Stomach (tissue), 4 donors: ENCODE data around the gene PSD4.

Source experiments
- EP300 ChIP-seq: sonication (generic); formaldehyde crosslinking; IDR thresholded peaks from one replicate; pipeline ENCODE4 v1.6.1; 2017; ENCODE audit warnings: antibody characterized with exemption
- POLR2A ChIP-seq, 4 donors: fragments of 450-650 bp; IDR thresholded peaks; one replicate each; pipeline ENCODE4 v1.6.1; 2016; ENCODE audit warnings: antibody characterized with exemption in 4 of 4, control low read depth in 2 of 4, mild to moderate bottlenecking in 1 of 4, moderate library complexity in 1 of 4
- POLR2AphosphoS5 ChIP-seq, 3 donors: sonication (generic); formaldehyde crosslinking; IDR thresholded peaks; one replicate each; pipeline ENCODE4 v1.6.1; 2016; ENCODE audit warnings: antibody characterized with exemption in 3 of 3
- TF ChIP-seq, protein P1 (sequence below), 7 experiments: fragments of 450-650 bp in 4 of 7; fragments of 200-600 bp in 3 of 7; sonication (generic) in 3 of 7; IDR thresholded peaks; one replicate each; pipeline ENCODE4 v1.5.1; 2016 to 2019; ENCODE audit warnings: antibody characterized with exemption in 7 of 7, control low read depth in 2 of 7, mild to moderate bottlenecking in 1 of 7

DNA sequence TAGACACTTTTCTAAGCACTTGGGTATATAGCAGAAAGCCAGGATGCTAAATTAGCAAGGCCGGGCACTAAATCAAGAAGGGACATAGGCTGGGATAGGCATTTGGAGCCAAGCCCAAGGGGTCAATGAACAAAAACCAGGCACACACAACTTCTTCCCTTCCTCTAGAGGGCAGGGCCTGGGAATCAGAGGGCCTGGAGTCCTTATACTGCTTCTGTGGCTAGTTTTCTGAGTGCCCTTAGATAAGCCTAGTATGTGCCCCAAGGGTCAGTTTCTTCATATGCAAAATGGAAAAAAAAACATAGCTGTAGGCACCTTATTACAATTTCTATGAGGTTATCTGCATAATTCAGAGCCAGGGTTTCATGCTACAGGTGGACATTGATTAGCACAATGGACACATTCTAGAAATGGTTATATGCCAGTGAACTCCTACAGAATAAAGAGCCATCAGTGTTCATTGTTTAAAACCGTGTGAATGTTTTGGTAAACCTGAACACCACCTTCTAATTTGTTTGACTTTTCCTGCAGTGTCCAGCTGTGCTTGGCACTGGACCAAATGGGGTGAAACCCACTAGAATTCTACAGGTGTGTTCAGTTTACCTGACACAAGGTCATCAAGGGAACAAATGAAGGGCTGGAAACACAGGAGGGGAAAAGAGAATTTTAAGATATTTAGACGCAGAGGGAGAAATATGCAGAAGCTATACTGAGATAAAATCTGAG lies 55.4 kb downstream of the PSD4 start:
- TF ChIP-seq, protein P1, sequence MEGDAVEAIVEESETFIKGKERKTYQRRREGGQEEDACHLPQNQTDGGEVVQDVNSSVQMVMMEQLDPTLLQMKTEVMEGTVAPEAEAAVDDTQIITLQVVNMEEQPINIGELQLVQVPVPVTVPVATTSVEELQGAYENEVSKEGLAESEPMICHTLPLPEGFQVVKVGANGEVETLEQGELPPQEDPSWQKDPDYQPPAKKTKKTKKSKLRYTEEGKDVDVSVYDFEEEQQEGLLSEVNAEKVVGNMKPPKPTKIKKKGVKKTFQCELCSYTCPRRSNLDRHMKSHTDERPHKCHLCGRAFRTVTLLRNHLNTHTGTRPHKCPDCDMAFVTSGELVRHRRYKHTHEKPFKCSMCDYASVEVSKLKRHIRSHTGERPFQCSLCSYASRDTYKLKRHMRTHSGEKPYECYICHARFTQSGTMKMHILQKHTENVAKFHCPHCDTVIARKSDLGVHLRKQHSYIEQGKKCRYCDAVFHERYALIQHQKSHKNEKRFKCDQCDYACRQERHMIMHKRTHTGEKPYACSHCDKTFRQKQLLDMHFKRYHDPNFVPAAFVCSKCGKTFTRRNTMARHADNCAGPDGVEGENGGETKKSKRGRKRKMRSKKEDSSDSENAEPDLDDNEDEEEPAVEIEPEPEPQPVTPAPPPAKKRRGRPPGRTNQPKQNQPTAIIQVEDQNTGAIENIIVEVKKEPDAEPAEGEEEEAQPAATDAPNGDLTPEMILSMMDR (IDR thresholded peaks at IDR 0.05), result peak in 1 of 7 experiments; percentile 5
- TF ChIP-seq POLR2AphosphoS5 (IDR thresholded peaks at IDR 0.05), result no peak
- no peak for TF ChIP-seq EP300
- no peak for TF ChIP-seq POLR2A (IDR thresholded peaks at IDR 0.05)
